Esophagus squamous epithelium (tissue), 5 donors: ENCODE data around the gene RAB9A. TPM values are rescaled to one million over a fixed set of nuclear protein-coding genes. Genes with fewer than 3 reads are reported as not detected.

ENCODE experiments used
- DNase-seq: peaks from one replicate; lab custom pipeline; 2025; lab: John Stamatoyannopoulos, UW
- H3K27ac ChIP-seq, 4 donors: fragments of 200-600 bp; sonication (generic); one replicate each; pipeline ENCODE4 v1.5.1; 2016 to 2019; ENCODE audit warnings: mild to moderate bottlenecking in 1 of 4
- H3K27me3 ChIP-seq, 4 donors: fragments of 200-600 bp; sonication (generic); 1 replicate in 3 of 4; 2 replicates in 1 of 4; pipeline versions ENCODE4 v1.5.1 to v1.6.0; 2017 to 2021; ENCODE audit warnings: antibody characterized with exemption in 1 of 4
- H3K36me3 ChIP-seq, 3 donors: fragments of 200-600 bp; sonication (generic); one replicate each; pipeline ENCODE4 v1.5.1; 2016 to 2019
- H3K4me1 ChIP-seq, 3 donors: fragments of 200-600 bp; sonication (generic); one replicate each; pipeline ENCODE4 v1.5.1; 2017 to 2019
- H3K4me3 ChIP-seq, 4 donors: fragments of 200-600 bp; sonication (generic); 1 replicate in 3 of 4; 2 replicates in 1 of 4; pipeline ENCODE4 v1.5.1; 2016 to 2019; ENCODE audit warnings: mild to moderate bottlenecking in 2 of 4, moderate library complexity in 1 of 4
- H3K9me3 ChIP-seq, 3 donors: fragments of 200-600 bp; sonication (generic); one replicate each; pipeline ENCODE4 v1.5.1; 2016 to 2019
- CTCF ChIP-seq, 6 experiments: fragments of 450-650 bp in 4 of 6; fragments of 200-600 bp in 2 of 6; sonication (generic) in 2 of 6; IDR thresholded peaks; one replicate each; pipeline ENCODE4 v1.5.1; 2016 to 2019; ENCODE audit warnings: antibody characterized with exemption in 6 of 6, mild to moderate bottlenecking in 4 of 6, moderate library complexity in 4 of 6
- POLR2A ChIP-seq, 4 donors: fragments of 450-650 bp; IDR thresholded peaks; one replicate each; pipeline ENCODE4 v1.6.1; 2017; ENCODE audit warnings: antibody characterized with exemption in 4 of 4, mild to moderate bottlenecking in 4 of 4, moderate library complexity in 3 of 4
- WGBS, 2 donors: methylation state at CpG; one replicate each; pipeline ENCODE4 v1.1.5; 2018; 5-methylcytosine and 5-hydroxymethylcytosine counted together
- intact Hi-C: fragments of 100-400 bp; cut with DNase I; formaldehyde crosslinking; loops from one replicate; pipeline ENCODE4 v1.15.0; 2022
- total RNA-seq, 4 donors: library from RNA; depleted of rRNA; stranded (reverse); fragments of >200 nt; gene quantifications; one replicate each; pipeline ENCODE4 v1.1.0, GENCODE V29; 2016
- donor health status: DM: yes; HTN: yes; CAD: no.

The RAB9A gene
- total RNA-seq, 4 donors from 2014 or later = 24.4 to 28.6 (median 25.8) TPM

- Histone ChIP-seq H3K9me3 (no peaks in the 10 kb centered on the region), H3K36me3 (no peaks in the 10 kb centered on the region), H3K4me3 (no peak overlapping the region), H3K27ac (peak overlapping the region in 3 of 4 donors; percentile 18 to 74 (median 62)), H3K27me3 (peaks cover 0 to 5% (median 0%) of the 10 kb centered on the region in 4 donors), H3K4me1 (peaks cover 8 to 64% (median 12%) of the 10 kb centered on the region in 3 donors)
- 70 to 75% methylated on average over 5 to 7 of the region's 7 CpGs for WGBS, 2 donors
- no peak for DNase-seq
- intact Hi-C loops = no loop called here
- TF ChIP-seq POLR2A (IDR thresholded peaks at IDR 0.05) (no peak), CTCF (IDR thresholded peaks at IDR 0.05) (no peak)
These were observed 3.0 kb downstream of the RAB9A start for GRCh38 chrX:13691841-13692371.

GRCh38 chrX:13692771-13693231 lies 3.9 kb downstream of the RAB9A start:
- Histone ChIP-seq H3K27me3 (peaks cover 0 to 5% (median 0%) of the 10 kb centered on the region in 4 donors), H3K27ac (peak overlapping the region; percentile 27 to 74 (median 65)), H3K36me3 (no peaks in the 10 kb centered on the region), H3K4me1 (peaks cover 8 to 64% (median 12%) of the 10 kb centered on the region in 3 donors), H3K9me3 (no peaks in the 10 kb centered on the region), H3K4me3 (no peak overlapping the region)
- 57 to 63% methylated on average over 4 to 5 of the region's 5 CpGs for WGBS, 2 donors
- TF ChIP-seq POLR2A (IDR thresholded peaks at IDR 0.05) = no peak
- TF ChIP-seq CTCF (IDR thresholded peaks at IDR 0.05) = no peak
- intact Hi-C loops = no loop called here
- DNase-seq = no peak

GRCh38 chrX:13693341-13693961 lies 4.5 kb downstream of the RAB9A start:
- Histone ChIP-seq H3K36me3 (no peaks in the 10 kb centered on the region), H3K27me3 (peaks cover 0 to 5% (median 0%) of the 10 kb centered on the region in 4 donors), H3K9me3 (no peaks in the 10 kb centered on the region), H3K4me3 (no peak overlapping the region), H3K4me1 (peaks cover 8 to 64% (median 12%) of the 10 kb centered on the region in 3 donors), H3K27ac (peak overlapping the region; percentile 27 to 74 (median 65))
- intact Hi-C loops = no loop called here
- TF ChIP-seq CTCF (IDR thresholded peaks at IDR 0.05) (no peak), POLR2A (IDR thresholded peaks at IDR 0.05) (no peak)
- DNase-seq = no peak
- WGBS, 2 donors = 28 to 36% methylated on average over 6 to 7 of the region's 7 CpGs

- H3K27me3 ChIP-seq = no peaks in the 10 kb centered on the region
- H3K4me3 ChIP-seq = no peak overlapping the region
- DNase-seq = no peak
- peak overlapping the region in 3 of 4 donors; percentile 62 to 74 (median 68) for H3K27ac ChIP-seq
- peaks cover 9 to 73% (median 12%) of the 10 kb centered on the region in 3 donors for H3K4me1 ChIP-seq
- no peak for TF ChIP-seq POLR2A (IDR thresholded peaks at IDR 0.05)
- no peak for TF ChIP-seq CTCF (IDR thresholded peaks at IDR 0.05)
- intact Hi-C loops = no loop called here
- H3K36me3 ChIP-seq = no peaks in the 10 kb centered on the region
- 70 to 81% methylated on average over 2 of the region's 2 CpGs for WGBS, 2 donors
- H3K9me3 ChIP-seq = no peaks in the 10 kb centered on the region
These were observed 5.4 kb downstream of the RAB9A start for GRCh38 chrX:13694359-13694758.

GRCh38 chrX:13694983-13695382 lies 6.1 kb downstream of the RAB9A start:
- intact Hi-C loops = no loop called here
- Histone ChIP-seq H3K27ac (no peak overlapping the region), H3K27me3 (no peaks in the 10 kb centered on the region), H3K4me1 (peaks cover 12 to 79% (median 15%) of the 10 kb centered on the region in 3 donors), H3K4me3 (no peak overlapping the region), H3K36me3 (no peaks in the 10 kb centered on the region), H3K9me3 (no peaks in the 10 kb centered on the region)
- DNase-seq = no peak
- TF ChIP-seq CTCF (IDR thresholded peaks at IDR 0.05) (no peak), POLR2A (IDR thresholded peaks at IDR 0.05) (no peak)
- WGBS, 2 donors = 69 to 87% methylated on average over 7 to 8 of the region's 8 CpGs
